Islet of Langerhans (tissue), 1 donor: Measurements from ENCODE around the gene RIPOR3.
"Not testable (repeated sequence)": the region's sequence is repeated elsewhere in the genome, so short reads cannot be mapped to it uniquely, and the experiment has no call there.

ENCODE experiments used
- FAIRE-seq: peaks from one replicate; lab custom pipeline; 2011; peaks lifted over from hg19 to GRCh38; lab: Jason Lieb, UNC

The RIPOR3 gene

DNA sequence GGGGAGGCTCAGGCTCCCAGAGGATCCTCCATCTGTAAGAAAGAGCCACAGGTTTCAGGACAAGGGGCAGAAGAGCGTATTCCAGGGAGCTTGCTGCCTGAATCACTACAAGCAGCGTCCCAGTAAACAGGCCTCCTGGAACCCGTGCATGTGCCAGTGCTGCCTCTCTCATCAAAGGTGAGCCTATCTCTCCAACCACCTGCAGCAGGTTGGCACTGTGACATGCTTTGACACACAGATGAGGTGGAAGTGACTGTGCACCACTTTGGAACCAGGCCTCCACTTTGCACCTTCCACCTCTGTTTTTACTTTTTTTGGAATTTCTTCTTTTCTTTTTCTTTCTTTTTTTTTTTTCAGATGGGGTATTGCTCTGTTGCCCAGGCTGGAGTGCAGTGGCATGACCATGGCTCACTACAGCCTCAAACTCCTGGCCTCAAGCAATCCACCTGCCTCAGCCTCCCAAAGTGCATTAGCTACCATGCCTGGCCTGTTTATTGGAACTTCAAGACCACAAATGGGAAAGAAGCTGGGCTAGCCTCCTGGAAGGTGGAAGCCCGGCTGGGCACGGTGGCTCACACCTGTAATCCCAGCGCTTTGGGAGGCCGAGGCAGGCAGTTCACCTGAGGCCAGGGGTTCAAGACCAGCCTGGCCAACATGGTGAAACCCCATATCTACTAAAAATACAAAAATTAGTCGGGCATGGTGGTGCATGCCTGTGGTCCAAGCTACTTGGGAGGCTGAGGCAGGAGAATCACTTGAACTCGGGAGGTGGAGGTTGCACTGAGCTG is 12.5 kb upstream of the RIPOR3 start:
- not testable (repeated sequence) for FAIRE-seq

DNA sequence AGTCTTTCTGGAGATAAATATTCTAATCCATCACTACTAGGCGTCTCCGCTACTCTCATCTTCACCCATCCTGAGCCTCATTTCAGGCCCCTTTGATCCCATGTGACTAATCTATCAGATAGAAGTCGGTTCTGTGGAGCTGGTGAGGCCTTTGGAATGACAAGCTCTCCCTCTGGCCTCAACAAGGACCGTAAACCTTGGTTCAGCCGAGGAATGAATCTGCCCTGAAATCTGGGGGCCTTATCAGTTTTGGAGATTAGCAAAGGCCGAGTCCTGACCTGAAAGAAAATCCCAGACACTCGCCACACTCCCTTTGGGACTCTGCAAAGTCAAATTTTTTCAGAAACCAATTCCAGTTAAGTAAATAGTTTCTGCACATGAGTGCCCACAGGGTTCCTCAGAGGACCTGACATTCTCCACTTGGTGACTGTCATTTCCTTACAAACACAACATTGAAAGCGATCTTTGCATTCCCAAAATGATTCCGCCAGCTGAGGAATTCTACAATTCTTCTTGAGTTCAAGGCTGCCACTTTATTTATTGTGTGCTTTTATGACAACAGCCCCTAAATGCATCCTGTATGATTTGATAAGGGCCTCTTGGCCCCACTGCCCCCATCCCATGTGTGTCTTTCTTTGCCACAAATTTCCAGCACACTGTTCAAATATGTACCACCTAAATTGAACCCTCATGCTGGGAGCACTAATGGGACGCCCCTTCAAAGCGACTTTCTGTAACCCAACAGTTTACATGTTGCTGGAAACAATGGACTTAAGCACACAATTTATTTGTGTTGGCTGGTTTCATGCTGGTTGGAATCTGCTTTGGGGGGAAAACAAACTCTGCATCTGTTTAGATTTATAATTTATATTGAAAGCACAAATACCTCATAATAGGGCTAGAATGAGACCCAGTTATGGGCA is 10.0 kb upstream of the RIPOR3 start:
- FAIRE-seq, result no peak

DNA sequence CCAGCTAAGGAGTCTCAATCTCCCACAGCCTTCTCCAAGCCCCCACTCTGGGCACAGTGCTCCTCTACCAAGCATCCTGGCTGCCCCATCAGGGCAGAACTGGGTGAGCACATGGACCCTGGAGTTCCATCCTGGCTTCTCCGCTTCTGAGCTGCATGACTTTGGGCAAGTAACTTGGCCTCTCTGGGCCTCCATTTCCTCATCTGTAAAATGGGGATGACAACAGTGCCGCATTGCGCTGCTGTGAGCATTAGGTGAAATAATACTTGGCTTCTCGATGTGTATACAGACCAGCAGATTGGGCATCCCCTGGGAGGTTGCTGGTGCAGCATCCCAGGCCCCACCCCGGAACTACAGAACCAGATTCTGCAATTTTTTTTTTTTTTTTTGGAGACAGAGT is 8.3 kb upstream of the RIPOR3 start:
- FAIRE-seq, result no peak

DNA sequence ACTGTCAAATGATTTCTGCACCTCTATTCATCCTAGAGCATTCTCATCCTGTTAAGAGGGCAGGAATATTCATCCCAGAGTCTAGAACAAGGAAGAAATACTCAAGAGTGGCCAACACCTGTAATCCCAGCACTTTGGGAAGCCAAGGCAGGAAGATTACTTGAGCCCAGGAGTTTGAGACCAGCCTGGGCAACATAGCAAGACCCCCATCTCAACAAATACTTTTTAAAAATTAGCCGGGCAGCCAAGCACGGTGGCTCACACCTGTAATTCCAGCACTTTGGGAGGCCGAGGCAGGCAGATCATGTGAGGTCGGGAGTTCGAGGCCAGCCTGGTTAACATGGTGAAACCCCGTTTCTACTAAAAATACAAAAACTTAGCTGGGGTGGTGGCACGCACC is 6.9 kb upstream of the RIPOR3 start:
- FAIRE-seq, result not testable (repeated sequence)

DNA sequence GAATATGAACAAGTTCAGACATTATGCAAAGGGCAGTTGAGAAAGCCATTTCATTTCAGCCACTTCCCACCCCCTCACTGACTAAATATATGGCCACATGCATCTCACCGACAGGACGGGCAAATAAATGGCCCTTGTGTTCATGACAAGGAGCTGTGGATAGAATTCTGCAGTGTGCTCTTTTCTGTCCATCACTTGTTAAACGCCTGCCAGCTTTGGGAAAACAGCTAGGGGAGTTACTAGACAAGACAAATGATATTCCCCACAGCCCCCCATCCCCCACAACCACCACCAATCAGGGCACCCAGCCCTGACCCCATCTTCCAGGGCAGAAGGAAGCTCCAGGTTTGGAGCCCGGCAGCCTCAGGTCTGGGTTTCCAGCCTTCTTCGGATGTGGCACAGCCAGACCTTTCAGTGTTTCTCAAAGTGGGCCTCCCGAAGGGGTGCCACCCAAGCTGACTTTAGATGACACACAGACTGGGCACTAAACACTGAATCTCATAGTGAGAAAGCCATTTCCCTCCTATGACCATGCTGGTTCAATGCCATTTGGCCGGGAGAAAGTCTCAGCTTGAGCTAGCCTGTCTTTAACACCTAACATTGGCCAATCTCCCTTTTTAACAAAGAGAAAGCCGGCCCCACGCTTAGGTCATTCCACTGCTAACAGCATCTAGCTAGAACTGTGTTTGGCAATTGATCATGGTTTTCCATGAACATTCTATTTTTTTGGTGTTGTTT is 4.0 kb upstream of the RIPOR3 start:
- no peak for FAIRE-seq

DNA sequence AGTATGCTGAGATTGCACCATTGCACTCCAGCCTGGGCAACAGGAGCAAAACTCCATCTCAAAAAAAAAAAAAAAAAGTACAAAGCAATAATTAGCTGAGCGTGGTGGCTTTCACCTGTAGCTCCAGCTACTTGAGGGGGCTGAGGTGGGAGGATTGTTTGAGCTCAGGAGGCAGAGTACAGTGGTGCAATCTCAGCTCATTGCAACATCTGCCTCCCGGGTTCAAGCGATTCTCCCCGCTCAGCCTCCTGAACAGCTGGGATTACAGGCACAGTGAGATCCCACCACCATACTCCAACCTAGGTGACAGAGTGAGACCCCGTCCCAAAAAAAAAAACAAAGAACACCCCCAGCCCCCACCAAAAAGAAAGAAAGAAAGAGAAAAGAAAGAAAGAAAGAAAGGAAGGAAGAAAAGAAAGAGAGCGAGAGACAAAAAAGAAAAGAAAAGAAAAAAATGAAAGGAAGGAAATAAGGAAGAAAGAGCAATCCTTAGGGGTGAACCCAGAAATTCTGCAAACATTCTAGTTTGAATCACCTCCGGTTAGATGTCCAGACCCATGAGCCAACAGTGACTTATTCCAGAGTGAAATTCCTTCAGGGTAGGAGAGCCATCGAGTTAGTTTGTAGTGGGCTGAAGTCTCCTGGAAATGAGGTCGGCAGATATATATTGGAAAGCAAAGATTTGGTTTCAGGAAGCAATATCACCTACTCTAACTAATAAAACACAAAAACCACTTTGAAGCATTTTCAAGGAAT is 3.2 kb upstream of the RIPOR3 start:
- FAIRE-seq, result no peak

DNA sequence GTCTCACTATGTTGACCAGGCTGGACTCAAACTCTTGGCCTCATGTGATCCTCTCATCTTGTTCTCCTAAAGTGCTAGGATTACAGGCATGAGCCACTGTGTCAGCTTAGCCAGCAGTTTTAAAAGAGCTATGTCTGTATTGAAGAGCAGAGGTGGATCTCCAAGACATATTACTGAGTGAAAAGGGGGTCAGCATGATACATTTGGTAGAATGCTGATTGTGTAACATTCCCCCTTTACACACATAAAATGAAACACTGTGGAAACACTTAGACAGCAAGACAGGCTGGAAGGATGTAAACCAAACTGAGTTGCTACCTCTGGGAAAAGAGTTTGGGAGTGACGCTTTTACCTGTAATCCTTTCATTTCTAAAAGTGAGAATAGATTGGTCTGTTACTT is 1.7 kb upstream of the RIPOR3 start:
- no peak for FAIRE-seq

DNA sequence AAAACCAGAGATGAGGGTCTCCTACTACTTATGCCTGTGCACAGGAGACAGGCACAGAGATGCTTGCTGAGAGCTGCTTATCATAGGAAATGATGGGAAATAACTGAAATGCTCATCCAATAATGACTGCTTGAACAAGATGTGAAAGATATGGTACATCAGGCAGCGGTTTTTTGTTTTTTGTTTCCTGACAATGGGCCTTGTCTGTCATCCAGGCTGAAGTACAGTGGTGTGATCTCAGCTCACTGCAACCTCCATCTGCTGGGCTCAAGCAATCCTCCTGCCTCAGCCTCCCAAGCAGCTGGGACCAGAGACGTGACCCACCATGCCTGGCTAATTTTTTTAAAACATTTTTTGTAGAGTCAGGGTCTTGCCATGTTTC is 1.2 kb upstream of the RIPOR3 start:
- FAIRE-seq, result no peak

DNA sequence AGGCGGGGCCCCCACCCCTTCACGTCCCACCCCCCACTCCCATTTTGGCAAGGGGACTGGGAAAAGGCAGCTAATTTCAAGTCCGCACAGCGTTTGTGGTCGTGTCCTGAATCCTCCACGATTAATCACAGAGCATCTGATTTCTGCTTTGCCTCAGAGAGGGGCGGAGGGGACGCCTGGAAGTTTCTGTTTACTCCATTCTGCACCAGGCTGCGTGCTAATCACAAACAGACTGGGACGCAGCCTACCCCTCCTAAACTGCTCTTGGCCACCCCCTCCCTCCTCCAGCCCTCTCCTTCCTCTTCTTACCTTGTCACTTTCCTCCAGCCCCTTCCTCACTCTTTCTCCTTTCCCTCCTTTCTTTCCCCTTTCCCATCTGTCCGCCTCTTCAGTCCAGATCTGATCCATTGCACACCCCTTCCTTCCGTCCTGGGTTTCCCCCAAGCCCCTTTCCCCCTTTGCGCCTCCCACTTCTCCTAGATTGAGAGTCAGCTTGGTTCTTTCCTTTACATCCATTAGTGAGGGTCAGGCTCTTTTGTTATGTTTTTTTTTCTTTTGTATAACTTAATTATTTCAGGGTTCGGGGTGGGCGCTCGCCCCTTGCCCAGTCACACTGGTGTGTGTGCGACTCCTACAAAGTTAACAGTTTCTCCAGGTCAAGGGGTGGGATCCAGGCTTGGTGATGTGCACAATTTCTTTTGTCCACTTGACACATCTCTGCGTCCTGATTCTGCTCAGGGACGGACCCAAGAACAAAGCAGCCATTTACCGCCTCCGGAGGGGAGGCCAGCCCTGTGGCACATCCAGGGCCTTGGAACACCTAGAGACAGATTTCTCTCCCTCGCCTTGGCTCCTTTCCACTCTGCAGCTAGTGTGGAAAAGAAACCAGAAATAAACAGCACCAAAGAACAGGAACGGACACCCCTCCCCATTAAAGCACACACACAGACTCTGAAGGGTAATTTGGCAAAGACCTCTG is 520 bp upstream of the RIPOR3 start:
- no peak for FAIRE-seq

DNA sequence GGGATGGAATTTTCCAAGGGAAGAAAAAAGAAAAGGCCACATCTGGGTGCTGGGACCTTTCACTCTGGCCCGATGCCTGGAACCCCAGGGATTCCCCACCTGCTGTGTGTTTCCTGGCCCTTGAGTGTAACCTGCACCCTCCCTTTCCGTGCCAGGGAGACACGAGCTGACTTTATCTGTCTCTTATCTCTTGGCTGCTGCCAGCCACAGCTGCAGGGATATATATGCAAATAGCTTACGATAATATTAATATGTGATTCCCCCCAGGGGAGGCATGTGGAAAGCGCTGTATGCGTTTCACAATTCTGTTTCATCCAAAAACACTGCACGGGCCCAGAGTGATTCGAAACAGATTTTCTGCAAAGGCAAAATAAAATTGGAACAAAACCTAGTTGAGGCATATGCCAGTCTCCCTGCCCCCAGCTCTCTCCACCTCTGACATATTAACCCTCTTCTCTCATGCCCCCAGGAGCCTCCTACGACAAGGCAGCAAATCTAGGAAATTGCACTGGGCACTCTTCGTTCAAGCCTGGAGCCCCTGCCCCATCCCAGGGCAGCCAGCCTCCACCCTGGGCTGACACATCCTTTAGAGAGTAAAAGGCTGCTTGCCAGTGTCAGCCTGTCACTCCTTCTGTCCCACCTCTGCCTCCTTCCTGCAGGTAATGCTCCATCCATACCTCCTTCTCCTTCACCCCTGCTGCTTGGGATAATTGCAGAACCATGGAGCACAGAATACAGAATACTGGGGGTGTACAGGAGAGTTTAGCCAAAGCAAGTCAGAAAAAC is 1.3 kb downstream of the RIPOR3 start:
- FAIRE-seq, result no peak

DNA sequence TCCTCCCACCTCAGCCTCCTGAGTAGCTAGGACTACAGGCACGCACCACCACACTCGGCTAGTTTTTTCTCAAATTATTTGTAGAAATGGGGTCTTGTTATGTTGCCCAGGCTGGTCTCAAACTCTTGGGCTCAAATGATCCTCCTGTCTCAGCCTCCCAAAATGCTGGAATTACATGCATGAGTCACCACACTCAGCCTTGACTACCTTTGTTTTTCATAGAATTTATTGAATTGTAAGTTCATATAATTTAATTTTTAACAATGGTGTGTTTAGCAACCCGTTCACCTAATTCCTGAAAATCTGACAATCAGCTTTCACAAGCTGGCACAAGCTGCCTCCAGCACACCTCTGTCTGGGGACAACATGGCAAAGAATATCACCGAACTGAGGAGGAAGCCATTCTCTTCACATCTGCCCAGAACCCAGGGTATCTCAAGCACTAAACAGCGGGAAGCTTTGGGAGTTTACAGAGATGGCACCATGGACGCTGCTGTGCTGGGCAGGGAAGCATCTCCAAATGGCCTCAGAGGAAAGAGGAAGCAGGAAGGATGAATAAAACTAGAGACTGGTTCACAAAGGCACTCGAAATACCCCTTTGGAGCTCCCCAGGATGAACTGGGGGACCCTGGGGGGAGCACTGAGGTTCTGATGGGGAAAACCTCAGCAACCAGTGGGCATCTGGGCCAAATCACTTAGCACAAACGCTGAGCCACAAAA is 2.9 kb downstream of the RIPOR3 start:
- no peak for FAIRE-seq

DNA sequence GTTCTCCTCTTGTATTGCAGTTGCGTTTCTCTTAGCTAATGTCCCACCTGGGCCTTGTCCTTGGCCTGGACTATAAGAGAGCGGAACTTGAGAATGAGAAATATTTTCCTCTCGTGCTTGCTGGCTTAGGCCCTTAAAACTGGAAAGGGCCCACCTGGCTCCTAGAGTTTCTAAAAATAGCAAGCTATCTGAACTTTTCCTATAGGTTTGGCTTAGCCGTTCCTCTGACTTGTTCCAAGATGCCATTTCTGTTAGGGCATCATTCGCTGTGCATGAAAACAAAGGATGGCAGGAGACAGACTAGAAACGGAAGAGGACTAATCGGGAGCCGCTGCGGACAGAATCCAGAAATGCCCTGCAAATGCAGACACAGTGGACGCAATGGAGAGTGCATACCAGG is 4.5 kb downstream of the RIPOR3 start:
- no peak for FAIRE-seq

DNA sequence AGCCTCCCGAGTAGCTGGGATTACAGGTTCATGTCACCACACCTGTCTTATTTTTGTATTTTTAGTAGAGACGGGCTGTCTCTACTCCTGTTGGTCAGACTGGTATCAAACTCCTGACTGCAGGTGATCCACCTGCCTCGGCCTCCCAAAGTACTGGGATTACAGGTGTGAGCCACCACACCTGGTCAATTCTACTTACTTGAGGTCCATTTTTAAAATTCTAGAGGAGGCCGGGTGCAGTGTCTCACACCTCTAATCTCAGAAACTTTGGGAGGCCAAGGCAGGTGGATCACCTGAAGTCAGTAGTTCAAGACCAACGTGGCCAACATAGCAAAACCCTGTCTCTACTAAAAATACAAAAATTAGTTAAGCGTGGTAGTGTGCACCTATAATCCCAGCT is 7.8 kb downstream of the RIPOR3 start:
- no peak for FAIRE-seq

DNA sequence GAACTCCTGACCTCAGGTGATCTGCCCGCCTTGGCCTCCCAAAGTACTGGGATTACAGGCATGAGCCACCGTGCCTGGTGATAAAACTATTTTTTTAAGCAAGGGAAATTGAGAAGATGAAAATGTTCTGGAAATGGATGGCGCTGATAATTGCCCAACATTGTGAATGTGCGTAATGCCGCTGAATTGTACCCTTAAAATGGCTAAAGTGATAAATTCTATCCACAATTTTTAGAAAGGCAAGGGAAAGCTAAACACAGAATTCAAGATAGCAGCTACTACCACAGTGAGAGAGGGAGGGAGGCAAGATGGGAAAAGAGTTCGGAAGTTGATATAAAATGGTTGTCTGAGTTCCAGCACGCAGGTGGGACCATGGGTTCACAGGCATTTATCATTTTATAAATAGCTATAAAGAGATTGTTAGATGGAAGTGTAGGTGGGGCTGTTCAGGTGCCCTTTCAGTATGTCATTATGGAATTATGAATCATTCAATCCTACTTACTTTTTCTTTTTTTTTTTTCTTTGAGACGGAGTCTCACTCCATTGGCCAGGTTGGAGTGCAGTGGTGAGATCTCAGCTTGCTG is 8.3 kb downstream of the RIPOR3 start:
- FAIRE-seq, result no peak

DNA sequence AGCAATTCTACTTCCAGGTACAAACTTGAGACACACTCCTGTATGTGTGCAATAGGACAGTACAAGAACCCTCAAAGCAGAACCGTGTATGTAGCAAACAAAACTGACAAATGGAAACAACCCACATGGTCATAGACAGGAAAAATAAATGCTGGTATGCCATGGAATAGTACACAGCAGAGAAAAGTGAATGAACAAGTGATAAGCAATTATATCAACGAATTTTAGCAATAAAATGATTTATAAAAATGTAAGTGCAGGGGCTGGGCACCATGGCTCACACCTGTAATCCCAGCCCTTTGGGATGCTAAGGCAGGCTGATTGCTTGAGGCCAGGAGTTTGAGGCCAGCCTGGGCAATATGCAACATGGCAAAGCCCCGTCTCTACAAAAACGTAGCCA is 9.3 kb downstream of the RIPOR3 start:
- no peak for FAIRE-seq

DNA sequence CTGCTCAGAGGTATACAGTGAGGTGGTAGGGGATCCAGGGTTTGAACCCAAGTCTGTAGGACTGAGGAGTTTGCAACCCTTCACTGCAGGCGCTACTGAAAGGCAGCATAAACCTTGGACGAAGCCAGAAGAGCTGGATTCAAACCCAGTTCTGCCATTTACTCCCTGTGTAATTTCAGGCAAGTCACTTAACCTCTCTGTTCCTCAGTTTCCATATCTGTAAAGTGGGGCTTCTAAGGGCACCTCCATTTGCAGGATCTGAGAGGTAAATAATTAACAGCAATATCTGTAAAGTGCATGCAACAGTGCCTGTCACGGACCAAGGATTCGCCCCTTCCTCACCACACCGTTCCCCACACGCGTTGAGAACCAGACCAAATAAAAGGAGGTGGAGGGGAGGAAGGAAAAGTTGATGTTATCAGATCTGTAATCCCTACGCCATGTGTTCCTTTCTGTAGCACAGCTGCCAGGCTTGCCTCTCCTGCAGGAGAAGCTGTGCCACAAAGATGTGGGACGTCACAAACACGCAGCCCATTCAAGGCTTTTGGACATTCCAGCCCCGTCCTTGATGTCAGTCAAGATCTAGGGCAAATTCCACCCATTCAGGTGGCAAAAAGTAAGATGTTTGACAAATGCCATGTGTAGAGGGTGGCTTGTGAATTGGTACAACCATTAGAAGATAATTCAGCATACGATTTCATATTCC is 9.8 kb downstream of the RIPOR3 start:
- FAIRE-seq, result no peak

DNA sequence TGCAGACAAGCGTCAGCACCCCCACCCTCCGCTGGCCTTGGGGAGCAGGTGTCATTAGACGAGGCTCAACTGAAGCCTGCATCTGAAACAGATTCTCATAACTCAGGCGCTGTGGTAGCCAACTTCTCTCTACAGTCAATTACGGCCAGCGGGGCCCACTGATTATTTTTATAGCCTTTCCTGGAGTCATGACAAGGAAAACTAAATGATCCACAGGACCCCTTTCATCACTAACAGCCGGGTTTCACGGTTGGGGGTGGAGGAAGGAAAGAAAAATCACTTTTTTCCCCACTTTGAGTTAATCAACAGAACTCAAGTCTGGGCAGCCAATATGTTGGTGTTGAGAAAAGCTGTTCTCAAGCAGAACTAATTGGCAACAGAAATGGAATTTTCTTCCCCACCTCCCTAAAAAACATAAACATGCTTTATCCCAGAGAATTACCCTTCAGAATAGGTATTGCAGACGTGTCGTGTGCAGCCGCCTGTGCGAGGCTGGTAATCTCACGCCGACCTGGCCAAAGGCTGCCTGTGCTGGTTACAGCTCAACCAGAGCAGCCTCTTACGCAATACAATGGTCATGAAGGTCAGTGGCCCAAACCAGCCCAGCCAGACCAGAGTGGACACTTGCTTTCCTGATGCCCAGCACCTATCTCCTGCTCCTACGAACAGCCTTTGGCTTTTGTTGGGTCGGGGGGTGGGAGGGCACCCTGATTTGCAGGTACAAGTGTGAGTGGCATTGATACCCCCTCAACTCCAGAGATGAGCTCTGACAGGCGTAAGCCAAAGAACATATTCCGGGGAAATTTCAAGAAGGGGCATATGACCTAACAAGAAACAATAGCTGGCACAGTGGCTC is 11.0 kb downstream of the RIPOR3 start:
- FAIRE-seq, result no peak
